Transverse colon (tissue), 4 donors: ENCODE results near the gene RAB40C. TPM values are rescaled to one million over a fixed set of nuclear protein-coding genes. Genes with fewer than 3 reads are reported as not detected.

Experiments
- DNase-seq: peaks from one replicate; pipeline ENCODE4 v3.0.0-alpha.2; 2019
- H3K27ac ChIP-seq, 4 donors: fragments of 200-600 bp; sonication (generic); 2 replicates each; pipeline ENCODE4 v1.5.1; 2016 to 2018; ENCODE audit warnings: inconsistent platforms in 4 of 4
- H3K27me3 ChIP-seq: fragments of 200-600 bp; sonication (generic); 2 replicates; pipeline ENCODE4 v1.5.1; 2017; ENCODE audit warnings: inconsistent platforms
- H3K36me3 ChIP-seq, 4 donors: fragments of 200-600 bp; sonication (generic); 2 replicates each; pipeline ENCODE4 v1.5.1; 2017 to 2019; ENCODE audit warnings: inconsistent platforms in 4 of 4
- H3K4me1 ChIP-seq, 4 donors: fragments of 200-600 bp; sonication (generic); 2 replicates each; pipeline ENCODE4 v1.5.1; 2017 to 2020; ENCODE audit warnings: inconsistent platforms in 4 of 4
- H3K4me3 ChIP-seq, 4 donors: fragments of 200-600 bp; sonication (generic); 1 replicate in 1 of 4; 2 replicates in 3 of 4; pipeline versions ENCODE4 v1.5.1 to v1.6.1; 2017 to 2019; ENCODE audit warnings: inconsistent platforms in 4 of 4
- H3K9me3 ChIP-seq, 2 donors: fragments of 200-600 bp; sonication (generic); 2 replicates each; pipeline ENCODE4 v1.5.1; 2017 to 2019; ENCODE audit warnings: inconsistent platforms in 2 of 2
- EP300 ChIP-seq: sonication (generic); formaldehyde crosslinking; IDR thresholded peaks from one replicate; pipeline ENCODE4 v1.6.1; 2017; ENCODE audit warnings: antibody characterized with exemption, low read depth
- POLR2A ChIP-seq: fragments of 450-650 bp; IDR thresholded peaks from one replicate; pipeline ENCODE4 v1.6.1; 2016; ENCODE audit warnings: antibody characterized with exemption, mild to moderate bottlenecking, moderate library complexity
- POLR2AphosphoS5 ChIP-seq, 3 donors: sonication (generic); formaldehyde crosslinking; IDR thresholded peaks; one replicate each; pipeline ENCODE4 v1.6.1; 2016; ENCODE audit warnings: antibody characterized with exemption in 3 of 3
- WGBS, 2 donors: methylation state at CpG; one replicate each; pipeline ENCODE4 v1.1.5; 2018; ENCODE audit warnings: low coverage in 1 of 2; 5-methylcytosine and 5-hydroxymethylcytosine counted together
- in situ Hi-C, 4 donors: fragments of 200-750 bp; cut with MboI; loops; one replicate each; pipeline versions ENCODE4 v1.15.0 to v1.15.1; 2017; ENCODE audit warnings: low sequenced_read_pairs in 3 of 4, low pct_ligation_motif_present in 1 of 4, low pct_unique_long_range_greater_than_20kb in 1 of 4
- intact Hi-C: fragments of 100-400 bp; cut with DNase I; formaldehyde crosslinking; loops from one replicate; pipeline ENCODE4 v1.15.1; 2023; ENCODE audit warnings: low total_unique reads
- total RNA-seq, 4 donors: library from RNA; depleted of rRNA; stranded (reverse); fragments of >200 nt; gene quantifications; one replicate each; pipeline ENCODE4 v1.1.0, GENCODE V29; 2016
- TF ChIP-seq, protein P1 (sequence below), 5 experiments: fragments of 200-600 bp in 3 of 5; fragments of 450-650 bp in 2 of 5; sonication (generic) in 3 of 5; IDR thresholded peaks; 1 replicate in 2 of 5; 2 replicates in 3 of 5; pipeline ENCODE4 v1.5.1; 2016 to 2017; ENCODE audit warnings: antibody characterized with exemption in 5 of 5, inconsistent platforms in 3 of 5, mild to moderate bottlenecking in 2 of 5, moderate library complexity in 1 of 5

The RAB40C gene
- total RNA-seq, 4 donors from 2014 or later = 54.8 to 111 (median 83.5) TPM

DNA sequence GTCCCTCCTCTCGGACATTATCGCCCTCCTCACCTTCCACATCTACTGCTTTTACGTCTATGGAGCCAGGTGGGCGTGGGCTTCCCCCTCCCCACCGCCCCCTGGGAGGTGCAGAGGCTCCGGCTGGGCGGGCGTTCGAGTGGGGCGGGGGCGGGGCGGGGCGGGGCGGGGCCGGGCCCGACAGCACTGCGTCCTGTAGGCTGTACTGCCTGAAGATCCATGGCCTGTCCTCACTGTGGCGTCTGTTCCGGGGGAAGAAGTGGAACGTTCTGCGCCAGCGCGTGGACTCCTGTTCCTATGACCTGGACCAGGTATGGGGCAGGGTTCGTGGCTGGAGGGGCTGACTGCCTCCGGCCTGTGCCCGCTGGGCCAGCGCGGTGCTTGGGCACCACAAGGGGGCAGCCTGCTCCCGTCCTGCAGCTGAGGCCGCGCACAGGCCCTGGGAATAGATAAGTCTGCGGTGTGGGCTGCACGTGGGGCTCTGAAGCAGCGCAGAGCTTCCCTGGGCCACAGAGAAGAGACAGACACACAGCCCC, 10.9 kb upstream of the RAB40C start:
- no peak overlapping the region for H3K27ac ChIP-seq
- H3K27me3 ChIP-seq = no peaks in the 10 kb centered on the region
- peak overlapping the region in 1 of 4 donors; percentile 26 for H3K4me3 ChIP-seq
- peak; percentile 79 for DNase-seq
- 0 to 13% methylated on average over 7 to 28 of the region's 34 CpGs for WGBS, 2 donors
- H3K9me3 ChIP-seq = no peaks in the 10 kb centered on the region
- intact Hi-C loops (loop anchor here (5.0 kb wide), 1 partner anchor 83 kb away; no protein-coding TSS in a partner anchor), in situ Hi-C loops (no loop called here)
- TF ChIP-seq, protein P1, sequence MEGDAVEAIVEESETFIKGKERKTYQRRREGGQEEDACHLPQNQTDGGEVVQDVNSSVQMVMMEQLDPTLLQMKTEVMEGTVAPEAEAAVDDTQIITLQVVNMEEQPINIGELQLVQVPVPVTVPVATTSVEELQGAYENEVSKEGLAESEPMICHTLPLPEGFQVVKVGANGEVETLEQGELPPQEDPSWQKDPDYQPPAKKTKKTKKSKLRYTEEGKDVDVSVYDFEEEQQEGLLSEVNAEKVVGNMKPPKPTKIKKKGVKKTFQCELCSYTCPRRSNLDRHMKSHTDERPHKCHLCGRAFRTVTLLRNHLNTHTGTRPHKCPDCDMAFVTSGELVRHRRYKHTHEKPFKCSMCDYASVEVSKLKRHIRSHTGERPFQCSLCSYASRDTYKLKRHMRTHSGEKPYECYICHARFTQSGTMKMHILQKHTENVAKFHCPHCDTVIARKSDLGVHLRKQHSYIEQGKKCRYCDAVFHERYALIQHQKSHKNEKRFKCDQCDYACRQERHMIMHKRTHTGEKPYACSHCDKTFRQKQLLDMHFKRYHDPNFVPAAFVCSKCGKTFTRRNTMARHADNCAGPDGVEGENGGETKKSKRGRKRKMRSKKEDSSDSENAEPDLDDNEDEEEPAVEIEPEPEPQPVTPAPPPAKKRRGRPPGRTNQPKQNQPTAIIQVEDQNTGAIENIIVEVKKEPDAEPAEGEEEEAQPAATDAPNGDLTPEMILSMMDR (IDR thresholded peaks at IDR 0.05) = peak; percentile 70 to 95 (median 90)
- TF ChIP-seq EP300 (no peak), POLR2AphosphoS5 (IDR thresholded peaks at IDR 0.05) (peak in 1 of 3 donors; percentile 36)
- peaks cover 0 to 10% (median 0%) of the 10 kb centered on the region in 4 donors for H3K36me3 ChIP-seq
- peaks cover 0 to 6% (median 2%) of the 10 kb centered on the region in 4 donors for H3K4me1 ChIP-seq

DNA sequence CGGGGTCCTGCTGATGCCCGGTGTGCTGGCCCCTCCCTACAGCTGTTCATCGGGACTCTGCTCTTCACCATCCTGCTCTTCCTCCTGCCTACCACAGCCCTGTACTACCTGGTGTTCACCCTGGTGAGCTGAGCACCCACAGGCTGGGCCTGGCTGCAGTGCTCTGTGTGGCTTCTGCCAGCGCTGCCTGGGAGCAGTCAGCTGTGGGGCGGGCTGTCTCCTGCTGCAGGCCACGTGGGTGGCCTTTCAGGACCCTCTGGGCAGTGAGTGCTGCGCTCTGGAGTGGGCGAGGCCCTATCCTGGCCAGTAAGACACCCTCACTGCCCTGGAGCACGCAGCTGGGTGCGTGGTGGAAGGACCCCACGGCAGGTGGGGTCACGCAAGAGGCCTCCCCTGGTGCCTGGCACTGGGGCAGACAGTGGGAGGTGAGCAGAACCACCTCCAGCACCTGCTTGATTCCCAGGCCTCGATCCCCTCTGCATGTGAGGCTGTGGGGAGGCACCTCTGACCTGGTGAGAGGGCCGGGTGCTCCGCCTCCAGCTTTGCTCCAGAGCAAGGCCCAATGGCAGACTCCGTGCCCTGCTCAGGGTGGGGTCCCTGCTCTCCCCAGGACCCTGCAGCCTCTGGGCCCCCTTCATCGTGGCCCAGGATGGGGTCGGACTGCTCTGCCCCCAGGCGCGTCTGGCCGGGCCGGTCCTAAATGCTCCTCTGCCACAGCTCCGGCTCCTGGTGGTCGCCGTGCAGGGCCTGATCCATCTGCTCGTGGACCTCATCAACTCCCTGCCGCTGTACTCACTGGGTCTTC, 9.5 kb upstream of the RAB40C start:
- no peak for TF ChIP-seq POLR2A
- no peak for TF ChIP-seq EP300
- TF ChIP-seq, protein P1 (IDR thresholded peaks at IDR 0.05) = no peak
- no peak for TF ChIP-seq POLR2AphosphoS5 (IDR thresholded peaks at IDR 0.05)
- intact Hi-C loops (no loop called here), in situ Hi-C loops (no loop called here)
- H3K36me3 ChIP-seq = no peaks in the 10 kb centered on the region
- H3K9me3 ChIP-seq = no peaks in the 10 kb centered on the region
- no peak overlapping the region for H3K4me3 ChIP-seq
- DNase-seq = no peak
- WGBS, 2 donors = 93% methylated on average over 27 of the region's 27 CpGs; no CpG with 5 or more reads in 1 of the 2 donors
- no peaks in the 10 kb centered on the region for H3K27me3 ChIP-seq
- peaks cover 0 to 6% (median 2%) of the 10 kb centered on the region in 4 donors for H3K4me1 ChIP-seq
- H3K27ac ChIP-seq = no peak overlapping the region

DNA sequence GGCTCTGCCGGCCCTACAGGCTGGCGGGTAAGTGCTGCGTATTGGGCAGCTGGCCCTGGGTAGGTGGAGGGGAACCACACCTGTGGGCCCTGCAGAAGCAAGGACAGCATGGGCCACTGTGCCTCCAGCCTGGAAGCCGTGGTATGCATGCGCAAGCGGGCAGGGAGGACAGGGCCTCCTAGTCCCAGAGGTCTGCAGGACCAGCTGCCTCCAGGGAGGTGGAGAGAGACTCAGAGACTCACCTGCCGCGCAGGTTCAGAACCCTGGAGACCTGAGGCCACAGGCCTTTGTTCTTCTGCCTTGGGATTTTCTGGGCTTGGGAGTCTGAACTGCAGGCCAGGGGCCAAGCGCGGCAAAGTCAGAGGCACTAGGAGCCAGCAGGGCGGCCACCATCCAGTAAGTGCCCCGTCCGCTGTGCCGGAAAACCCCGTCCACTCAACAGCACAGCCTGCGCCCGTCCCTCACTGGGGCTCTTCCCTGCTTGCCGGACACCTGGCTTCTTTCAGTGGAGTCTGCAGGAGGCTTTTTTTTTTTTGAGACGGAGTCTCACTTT, 8.8 kb upstream of the RAB40C start:
- Histone ChIP-seq H3K27me3 (no peaks in the 10 kb centered on the region), H3K36me3 (no peaks in the 10 kb centered on the region), H3K27ac (no peak overlapping the region), H3K9me3 (no peaks in the 10 kb centered on the region), H3K4me1 (peaks cover 0 to 6% (median 2%) of the 10 kb centered on the region in 4 donors), H3K4me3 (no peak overlapping the region)
- 97% methylated on average over 19 of the region's 19 CpGs; no CpG with 5 or more reads in 1 of the 2 donors for WGBS, 2 donors
- in situ Hi-C loops = no loop called here
- DNase-seq = no peak
- intact Hi-C loops = no loop called here
- no peak for TF ChIP-seq POLR2A
- no peak for TF ChIP-seq EP300
- TF ChIP-seq POLR2AphosphoS5 (IDR thresholded peaks at IDR 0.05) = no peak
- TF ChIP-seq, protein P1 (IDR thresholded peaks at IDR 0.05) = no peak

DNA sequence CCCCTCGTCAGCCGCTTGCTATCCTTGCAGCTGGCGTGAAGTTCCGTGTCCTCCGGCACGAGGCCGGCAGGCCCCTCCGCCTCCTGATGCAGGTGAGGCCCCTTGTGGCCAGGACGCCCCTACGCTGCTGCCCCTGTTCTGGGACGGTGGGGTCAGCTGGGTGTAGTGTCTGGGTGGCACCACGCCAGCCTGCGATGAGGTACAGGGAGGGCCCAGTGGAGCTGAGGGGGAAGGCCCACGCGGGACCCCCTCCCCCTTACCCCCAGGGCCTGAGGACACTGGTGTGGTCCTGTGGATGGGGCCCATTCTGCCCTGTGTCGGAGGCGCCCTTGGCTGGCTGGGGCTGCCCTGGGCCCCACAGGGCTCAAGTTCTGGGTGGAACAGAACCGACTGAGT, 7.7 kb upstream of the RAB40C start:
- in situ Hi-C loops (no loop called here), intact Hi-C loops (no loop called here)
- Histone ChIP-seq H3K4me3 (no peak overlapping the region), H3K9me3 (no peaks in the 10 kb centered on the region), H3K27ac (no peak overlapping the region), H3K27me3 (no peaks in the 10 kb centered on the region), H3K36me3 (no peaks in the 10 kb centered on the region), H3K4me1 (peaks cover 0 to 8% (median 3%) of the 10 kb centered on the region in 4 donors)
- DNase-seq = no peak
- 91% methylated on average over 7 of the region's 18 CpGs; no CpG with 5 or more reads in 1 of the 2 donors for WGBS, 2 donors
- no peak for TF ChIP-seq POLR2AphosphoS5 (IDR thresholded peaks at IDR 0.05)
- TF ChIP-seq, protein P1 (IDR thresholded peaks at IDR 0.05) = no peak
- TF ChIP-seq POLR2A = no peak
- TF ChIP-seq EP300 = no peak
